OCI-LY7 (cell line): Measurements from ENCODE around the gene PDE11A. TPM values are rescaled to one million over a fixed set of nuclear protein-coding genes. Genes with fewer than 3 reads are reported as not detected.
A peak's percentile ranks its signal among the peaks of the same experiment; 100 is the strongest.

Experiments used
- BruUV-seq: library from RNA; stranded (reverse); fragments of 400-500 nt; replicated peaks from 2 replicates; lab custom pipeline; 2021; lab: Mats Ljungman, UMichigan
- CTCF ChIA-PET: fragments of 300-600 bp; sonication (Branson Sonifier 250); formaldehyde crosslinking; loops from one replicate; lab custom pipeline; 2022; ENCODE audit warnings: antibody characterized with exemption; ENCODE audit not compliant: unreplicated experiment; lab: Charles Lee
- POLR2A ChIA-PET: fragments of 300-600 bp; sonication (Branson Sonifier 250); formaldehyde crosslinking; loops from one replicate; lab custom pipeline; 2022; ENCODE audit warnings: antibody characterized with exemption; lab: Charles Lee
- DNase-seq: peaks from one replicate; pipeline ENCODE4 v3.0.0-alpha.2; 2015; ENCODE audit warnings: low spot score
- H2AFZ ChIP-seq: fragments of 200-600 bp; sonication (generic), shearing (Covaris generic); 2 replicates; pipeline ENCODE4 v1.6.1; 2014; ENCODE audit warnings: mild to moderate bottlenecking, antibody characterized with exemption, low read length, moderate library complexity
- H3K27ac ChIP-seq: fragments of 200-600 bp; sonication (generic); 2 replicates; pipeline ENCODE4 v1.5.1; 2014; ENCODE audit warnings: mixed run types, low read depth, mild to moderate bottlenecking, moderate library complexity, low read length, inconsistent platforms; ENCODE audit not compliant: poor library complexity, severe bottlenecking
- H3K36me3 ChIP-seq: fragments of 200-600 bp; sonication (generic); 2 replicates; pipeline ENCODE4 v1.6.1; 2014; ENCODE audit warnings: mild to moderate bottlenecking, antibody characterized with exemption, low read length, moderate library complexity, mixed read lengths; ENCODE audit not compliant: insufficient read depth
- H3K4me1 ChIP-seq: fragments of 200-600 bp; sonication (generic); 2 replicates; pipeline ENCODE4 v1.5.1; 2014; ENCODE audit warnings: mild to moderate bottlenecking, low read length; ENCODE audit not compliant: insufficient read depth, poor library complexity, severe bottlenecking
- H3K4me2 ChIP-seq: fragments of 200-600 bp; sonication (generic); 2 replicates; pipeline ENCODE4 v1.6.1; 2014; ENCODE audit warnings: mild to moderate bottlenecking, low read length
- H3K4me3 ChIP-seq: fragments of 200-600 bp; sonication (generic); 2 replicates; pipeline ENCODE4 v1.5.1; 2014; ENCODE audit warnings: mild to moderate bottlenecking, low read depth, low read length; ENCODE audit not compliant: poor library complexity, severe bottlenecking
- H3K79me2 ChIP-seq: fragments of 200-600 bp; sonication (generic); 2 replicates; pipeline ENCODE4 v1.6.1; 2016; ENCODE audit warnings: low read depth, mild to moderate bottlenecking, low read length, moderate library complexity, mixed read lengths; ENCODE audit not compliant: insufficient read depth
- H3K9me2 ChIP-seq: fragments of 200-600 bp; sonication (generic); 2 replicates; pipeline ENCODE4 v1.6.1; 2016; ENCODE audit warnings: mild to moderate bottlenecking, low read length, mixed read lengths; ENCODE audit not compliant: insufficient read depth
- H3K9me3 ChIP-seq: fragments of 200-600 bp; sonication (generic); 2 replicates; pipeline ENCODE4 v1.6.1; 2014; ENCODE audit warnings: mild to moderate bottlenecking, mixed run types, low read length, mixed read lengths
- H4K20me1 ChIP-seq: fragments of 200-600 bp; sonication (generic); 2 replicates; pipeline ENCODE4 v1.6.1; 2014; ENCODE audit warnings: mild to moderate bottlenecking, antibody characterized with exemption, low read length, moderate library complexity, mixed read lengths; ENCODE audit not compliant: insufficient read depth
- EZH2phosphoT487 ChIP-seq: fragments of 200-600 bp; sonication (generic); IDR thresholded peaks from 2 replicates; pipeline ENCODE4 v1.6.1; 2018; ENCODE audit warnings: low read depth, borderline replicate concordance, mild to moderate bottlenecking, mixed run types, antibody characterized with exemption, low read length, moderate library complexity, mixed read lengths
- intact Hi-C: fragments of 100-400 bp; cut with micrococcal nuclease; formaldehyde crosslinking; loops from one replicate; pipeline ENCODE4 v1.10.0; 2022; ENCODE audit not compliant: unreplicated experiment
- total RNA-seq, 2 experiments: library from RNA; depleted of rRNA in 1 of 2; stranded (reverse); fragments of >200 nt in 1 of 2; shearing (Covaris generic) in 1 of 2; gene quantifications; 2 replicates each; pipeline ENCODE4 v1.2.3, GENCODE V29; 2014 to 2022
- TF ChIP-seq, protein P1 (sequence below): fragments of 200-600 bp; sonication (generic); conservative IDR thresholded peaks from 2 replicates; pipeline ENCODE4 v1.5.1; 2014; ENCODE audit warnings: mild to moderate bottlenecking, antibody characterized with exemption, low read length, moderate library complexity, mixed read lengths

Gene PDE11A
- total RNA-seq, 2 experiments from 2014 or later: 0.03 TPM; not detected in 1

DNA sequence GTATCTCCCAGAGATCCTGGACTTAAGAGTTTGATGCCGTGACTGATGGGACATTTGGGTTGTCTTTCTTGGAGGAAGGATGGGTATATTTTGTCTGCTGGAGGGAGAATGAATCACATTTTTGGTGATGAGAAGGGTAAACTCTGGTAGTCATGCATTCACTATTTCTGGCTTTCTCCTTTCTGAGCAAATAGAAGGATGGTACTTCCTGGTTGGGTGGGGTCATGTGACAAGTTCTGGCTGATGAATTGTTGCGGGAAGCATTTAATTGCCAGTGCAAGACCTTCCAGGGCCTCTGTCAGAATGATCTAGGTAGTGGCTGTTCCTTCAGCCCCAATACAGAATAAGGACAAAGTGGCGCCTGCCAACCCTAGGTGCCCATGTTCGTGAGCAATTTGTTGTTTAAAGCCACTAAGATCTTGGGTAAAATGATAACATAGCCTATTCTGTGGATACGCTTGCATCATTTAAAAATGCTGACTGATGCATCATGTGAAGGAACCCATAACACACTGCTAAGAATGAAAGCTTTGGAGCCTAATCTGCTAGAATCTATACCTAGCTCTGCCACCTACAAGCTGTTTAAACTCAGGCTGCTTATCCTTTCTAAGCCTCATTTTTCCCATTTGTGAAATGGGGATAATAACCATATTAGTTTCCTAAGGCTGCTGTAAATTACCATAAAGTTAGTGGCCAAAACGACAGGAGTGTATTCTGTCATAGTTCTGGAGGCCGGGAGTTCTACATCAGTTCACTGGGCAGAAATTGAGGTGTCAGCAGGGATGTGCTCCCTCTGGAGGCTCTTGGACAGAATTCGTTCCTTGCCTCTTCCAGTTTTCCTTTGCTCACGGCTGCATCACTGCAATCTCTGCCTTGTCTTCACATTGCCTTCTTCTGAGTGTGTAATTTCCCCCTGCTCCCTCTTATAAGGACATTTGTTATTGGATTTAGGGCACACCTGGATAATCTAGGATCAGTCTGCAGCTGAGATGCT, 398.7 kb downstream of the PDE11A start:
- intact Hi-C loops: no loop called here
- Histone ChIP-seq H4K20me1 (no peaks in the 10 kb centered on the region), H3K9me3 (no peaks in the 10 kb centered on the region), H3K4me2 (no peak overlapping the region), H3K79me2 (no peaks in the 10 kb centered on the region), H3K4me1 (no peaks in the 10 kb centered on the region), H3K4me3 (no peak overlapping the region), H3K27ac (no peak overlapping the region), H2AFZ (no peak overlapping the region), H3K36me3 (no peaks in the 10 kb centered on the region), H3K9me2 (no peaks in the 10 kb centered on the region)
- POLR2A ChIA-PET: no interaction called here
- CTCF ChIA-PET: no interaction called here
- TF ChIP-seq, protein P1, sequence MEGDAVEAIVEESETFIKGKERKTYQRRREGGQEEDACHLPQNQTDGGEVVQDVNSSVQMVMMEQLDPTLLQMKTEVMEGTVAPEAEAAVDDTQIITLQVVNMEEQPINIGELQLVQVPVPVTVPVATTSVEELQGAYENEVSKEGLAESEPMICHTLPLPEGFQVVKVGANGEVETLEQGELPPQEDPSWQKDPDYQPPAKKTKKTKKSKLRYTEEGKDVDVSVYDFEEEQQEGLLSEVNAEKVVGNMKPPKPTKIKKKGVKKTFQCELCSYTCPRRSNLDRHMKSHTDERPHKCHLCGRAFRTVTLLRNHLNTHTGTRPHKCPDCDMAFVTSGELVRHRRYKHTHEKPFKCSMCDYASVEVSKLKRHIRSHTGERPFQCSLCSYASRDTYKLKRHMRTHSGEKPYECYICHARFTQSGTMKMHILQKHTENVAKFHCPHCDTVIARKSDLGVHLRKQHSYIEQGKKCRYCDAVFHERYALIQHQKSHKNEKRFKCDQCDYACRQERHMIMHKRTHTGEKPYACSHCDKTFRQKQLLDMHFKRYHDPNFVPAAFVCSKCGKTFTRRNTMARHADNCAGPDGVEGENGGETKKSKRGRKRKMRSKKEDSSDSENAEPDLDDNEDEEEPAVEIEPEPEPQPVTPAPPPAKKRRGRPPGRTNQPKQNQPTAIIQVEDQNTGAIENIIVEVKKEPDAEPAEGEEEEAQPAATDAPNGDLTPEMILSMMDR: peak; percentile 45; the same call in 1 of the 2 replicates
- no peak for TF ChIP-seq EZH2phosphoT487
- BruUV-seq: no TSS peak
- DNase-seq: peak; percentile 4

DNA sequence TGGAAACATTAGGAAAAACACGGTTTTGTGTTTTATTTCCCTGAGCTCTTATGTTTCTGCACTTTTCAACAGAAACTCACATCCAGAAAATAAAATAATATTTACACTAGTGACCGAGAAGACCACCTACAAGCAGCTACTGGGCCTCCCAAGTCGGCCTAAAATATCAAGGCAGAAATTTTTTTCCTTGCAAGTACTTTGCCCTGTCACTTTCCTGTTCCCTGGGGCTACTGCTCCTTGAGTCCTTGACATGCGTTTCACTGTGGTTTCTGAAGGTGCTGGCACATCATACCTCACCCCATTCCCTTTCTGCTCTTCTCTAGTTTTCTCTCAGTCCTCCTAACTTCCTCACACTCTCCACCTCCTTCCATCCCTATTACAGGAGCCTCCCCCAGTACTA, 400.9 kb downstream of the PDE11A start:
- intact Hi-C loops: no loop called here
- no peak overlapping the region for H3K4me2 ChIP-seq
- TF ChIP-seq, protein P1: no peak
- TF ChIP-seq EZH2phosphoT487: no peak
- DNase-seq: no peak
- no peaks in the 10 kb centered on the region for H3K9me2 ChIP-seq
- no peak overlapping the region for H2AFZ ChIP-seq
- H3K36me3 ChIP-seq: no peaks in the 10 kb centered on the region
- no peaks in the 10 kb centered on the region for H3K9me3 ChIP-seq
- H3K4me1 ChIP-seq: no peaks in the 10 kb centered on the region
- POLR2A ChIA-PET: interaction anchor here (1.3 kb wide), 1 partner anchor 69 kb away, joined by 3 read pairs; no protein-coding TSS in a partner anchor
- no TSS peak for BruUV-seq
- H3K27ac ChIP-seq: no peak overlapping the region
- H4K20me1 ChIP-seq: no peaks in the 10 kb centered on the region
- H3K79me2 ChIP-seq: no peaks in the 10 kb centered on the region
- no peak overlapping the region for H3K4me3 ChIP-seq
- CTCF ChIA-PET: no interaction called here
